ENCODE data around the gene IQCK.

IQCK gene

DNA sequence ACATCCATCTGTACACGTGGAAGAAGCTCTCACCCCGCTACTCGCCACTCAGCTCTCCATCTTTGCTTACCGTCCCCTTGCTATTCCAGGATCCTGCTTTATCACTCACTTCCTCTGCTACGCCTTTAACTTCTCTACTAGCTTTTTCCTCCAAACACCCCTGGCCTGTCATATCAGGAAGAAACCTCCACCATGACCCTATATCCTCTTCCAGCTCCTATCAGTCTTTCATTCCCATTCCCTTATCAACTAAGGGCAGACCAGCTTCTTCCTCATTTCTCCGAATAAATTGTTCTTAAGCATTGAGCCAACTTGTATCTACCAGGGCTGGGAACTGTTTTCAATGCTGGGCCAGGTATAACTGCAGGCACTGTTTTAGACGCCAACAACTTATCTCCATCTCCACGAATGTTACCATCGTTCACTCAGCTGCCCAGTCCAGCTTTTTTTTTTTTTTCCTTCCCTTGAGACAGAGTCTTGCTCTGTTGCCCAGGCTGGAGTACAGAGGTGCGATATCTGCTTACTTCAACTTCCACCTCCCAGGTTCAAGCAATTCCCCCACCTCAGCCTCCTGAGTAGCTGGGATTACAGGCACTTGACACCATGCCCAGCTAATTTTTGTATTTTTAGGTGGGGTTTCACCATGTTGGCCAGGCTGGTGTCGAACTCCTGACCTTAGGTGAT is 4.3 kb downstream of the IQCK start:
- DNase-seq, result no peak

GRCh38 chr16:19722981-19723380 is 4.9 kb downstream of the IQCK start:
- no peak for DNase-seq

GRCh38 chr16:19728636-19728965 is 10.5 kb downstream of the IQCK start:
- no peak for DNase-seq

DNA sequence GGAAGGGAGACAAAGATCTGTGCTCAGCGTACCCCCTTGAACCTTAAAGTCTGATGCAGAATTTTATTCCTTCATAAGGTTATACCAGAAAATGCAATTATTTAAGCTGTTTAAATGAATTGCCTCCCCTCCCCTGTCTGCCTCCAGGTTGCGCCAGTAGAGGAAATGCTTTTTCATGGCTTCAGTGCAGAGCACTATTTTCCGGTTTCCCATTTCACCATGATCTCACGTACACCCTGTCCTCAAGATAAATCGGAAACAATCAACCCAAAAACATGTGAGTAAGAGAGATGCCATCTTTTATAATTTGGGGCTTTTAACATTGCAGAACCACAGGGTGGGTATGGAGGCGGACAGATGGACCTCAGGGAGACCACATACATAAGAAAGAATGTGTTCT is 15.5 kb downstream of the IQCK start:
- DNase-seq, result no peak

- no peak for DNase-seq
Measured at GRCh38 chr16:19735074-19735867, 17.2 kb downstream of the IQCK start.

DNA sequence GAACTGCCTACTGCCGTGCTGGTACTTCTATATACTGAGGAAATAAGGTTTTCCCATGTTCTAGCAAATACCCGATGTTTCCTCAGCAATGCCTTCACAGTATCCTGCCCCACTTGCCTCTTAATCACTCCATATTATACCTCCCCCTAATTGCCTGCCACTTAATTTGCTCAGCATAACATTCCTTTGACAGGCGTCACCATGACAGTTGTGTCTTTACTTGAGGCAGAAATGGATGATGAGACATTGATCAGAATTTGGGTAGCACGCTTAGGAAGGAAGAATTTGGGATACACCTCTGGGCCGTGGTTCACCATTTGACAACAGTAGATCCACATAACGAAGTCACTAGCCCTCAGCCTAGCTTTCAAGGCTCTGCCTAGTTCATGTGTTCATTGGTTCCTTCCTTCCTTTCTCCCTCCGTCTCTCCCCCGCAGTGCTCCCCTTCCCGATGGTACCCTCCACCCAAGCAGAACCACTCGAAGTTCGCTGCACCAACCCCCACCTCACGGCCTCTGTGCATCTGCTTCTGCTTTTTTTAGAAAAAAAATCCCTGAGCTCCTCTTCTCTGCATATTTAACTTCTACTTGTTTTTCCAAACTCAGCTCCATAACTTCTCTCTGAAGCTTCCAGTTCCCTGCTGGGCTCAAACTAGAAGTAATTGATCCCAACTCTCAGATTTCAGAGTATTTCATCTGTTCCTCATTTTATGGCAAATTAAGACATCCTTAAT is 19.4 kb downstream of the IQCK start:
- DNase-seq, result no peak

GRCh38 chr16:19741354-19741753 is 23.3 kb downstream of the IQCK start:
- DNase-seq, result no peak

DNA sequence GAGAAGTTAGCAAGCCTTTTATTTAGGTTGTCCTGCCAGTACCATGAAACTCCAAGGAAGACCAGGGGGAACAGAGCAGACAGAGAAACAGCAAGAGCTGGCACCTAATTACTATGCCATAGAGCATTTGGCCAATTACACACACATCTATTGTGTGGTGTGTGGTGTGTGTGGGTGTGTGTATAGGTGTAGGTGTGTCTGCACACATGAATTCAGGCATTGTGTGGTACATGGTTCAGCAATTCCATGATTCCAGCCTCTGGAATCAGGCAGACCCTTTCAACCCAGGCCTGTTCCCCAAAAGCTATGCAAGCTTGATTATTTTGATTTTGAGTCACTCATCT is 25.7 kb downstream of the IQCK start:
- DNase-seq, result no peak

DNA sequence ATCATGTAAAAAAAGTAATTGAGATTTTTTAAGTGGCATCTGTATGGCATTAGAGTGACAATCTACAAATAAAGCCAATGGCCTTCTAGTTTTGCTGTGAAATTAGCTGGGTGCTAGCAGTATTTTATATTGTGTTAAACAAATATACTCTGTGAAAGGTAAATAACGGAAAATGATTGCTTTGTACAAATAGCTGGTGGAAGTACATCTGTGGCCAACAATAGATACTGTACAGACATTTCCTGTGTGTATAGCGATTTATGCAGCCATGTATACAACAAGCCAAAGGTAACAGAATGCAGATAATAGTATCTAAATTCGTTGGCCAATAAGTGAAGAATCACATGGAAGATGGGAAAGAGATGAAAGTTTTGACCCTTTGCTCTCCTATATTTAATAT is 26.6 kb downstream of the IQCK start:
- DNase-seq, result no peak

DNA sequence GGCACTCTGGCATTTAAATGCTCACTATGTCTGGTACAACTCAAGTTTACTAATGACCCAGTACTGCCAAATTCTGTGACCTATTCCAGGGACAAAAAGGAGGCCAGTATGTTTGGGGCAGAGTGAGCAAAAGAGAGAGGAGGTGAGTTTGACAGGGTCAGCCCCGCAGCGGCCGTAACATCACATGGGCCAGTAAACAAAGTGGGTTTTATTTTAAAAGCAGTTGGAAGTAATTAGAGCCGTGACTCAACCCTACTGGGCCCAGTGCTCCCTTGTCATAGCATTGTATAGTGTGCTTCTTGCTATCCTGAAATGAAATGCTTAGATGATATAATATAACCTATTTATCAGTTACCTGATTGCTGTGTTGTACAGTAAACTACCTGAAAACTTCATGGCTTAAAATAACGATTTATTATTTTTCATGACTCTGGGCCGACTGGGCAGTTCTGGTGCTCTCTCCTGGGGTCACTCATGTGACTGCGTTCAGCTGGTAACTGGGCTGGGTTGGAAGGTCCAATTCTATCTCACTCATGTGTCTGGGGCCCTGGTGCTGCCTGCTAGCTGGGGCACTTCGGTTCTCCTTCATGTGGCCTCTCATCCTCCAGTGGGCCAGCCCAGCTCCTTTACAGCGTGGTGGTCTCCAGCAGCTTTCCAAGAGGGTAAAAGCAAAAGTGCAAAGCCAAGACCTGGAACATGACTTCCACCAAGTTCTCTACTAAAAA is 27.4 kb downstream of the IQCK start:
- no peak for DNase-seq

GRCh38 chr16:19746561-19746960 is 28.5 kb downstream of the IQCK start:
- no peak for DNase-seq

- no peak for DNase-seq
Measured at GRCh38 chr16:19748389-19749168, 30.5 kb downstream of the IQCK start.

DNA sequence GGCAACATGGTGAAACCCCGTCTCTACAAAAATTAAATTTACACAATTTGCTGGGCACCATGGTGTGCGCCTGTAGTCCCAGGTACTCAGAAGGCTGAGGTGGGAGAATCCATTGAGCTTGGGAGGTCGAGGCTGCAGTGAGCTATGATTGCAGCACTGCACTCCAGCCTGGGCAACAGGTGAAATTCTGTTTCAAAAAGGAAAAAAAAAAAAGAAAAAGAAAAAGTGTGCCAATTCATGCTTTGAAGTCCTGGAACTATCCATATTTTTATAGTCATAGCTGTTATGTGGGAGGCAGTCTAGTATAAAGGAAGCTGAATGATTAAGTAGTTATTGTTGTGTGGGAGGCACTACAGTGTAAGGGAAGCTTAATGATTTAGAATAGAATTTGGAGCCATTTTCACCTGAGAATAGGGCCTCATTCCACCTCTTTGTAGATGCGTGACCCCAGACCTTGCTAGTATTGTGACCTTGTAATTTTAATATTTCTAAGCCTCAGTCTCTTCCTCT is 31.6 kb downstream of the IQCK start:
- no peak for DNase-seq

- no peak for DNase-seq
Measured at GRCh38 chr16:19751478-19752385, 33.7 kb downstream of the IQCK start.

DNA sequence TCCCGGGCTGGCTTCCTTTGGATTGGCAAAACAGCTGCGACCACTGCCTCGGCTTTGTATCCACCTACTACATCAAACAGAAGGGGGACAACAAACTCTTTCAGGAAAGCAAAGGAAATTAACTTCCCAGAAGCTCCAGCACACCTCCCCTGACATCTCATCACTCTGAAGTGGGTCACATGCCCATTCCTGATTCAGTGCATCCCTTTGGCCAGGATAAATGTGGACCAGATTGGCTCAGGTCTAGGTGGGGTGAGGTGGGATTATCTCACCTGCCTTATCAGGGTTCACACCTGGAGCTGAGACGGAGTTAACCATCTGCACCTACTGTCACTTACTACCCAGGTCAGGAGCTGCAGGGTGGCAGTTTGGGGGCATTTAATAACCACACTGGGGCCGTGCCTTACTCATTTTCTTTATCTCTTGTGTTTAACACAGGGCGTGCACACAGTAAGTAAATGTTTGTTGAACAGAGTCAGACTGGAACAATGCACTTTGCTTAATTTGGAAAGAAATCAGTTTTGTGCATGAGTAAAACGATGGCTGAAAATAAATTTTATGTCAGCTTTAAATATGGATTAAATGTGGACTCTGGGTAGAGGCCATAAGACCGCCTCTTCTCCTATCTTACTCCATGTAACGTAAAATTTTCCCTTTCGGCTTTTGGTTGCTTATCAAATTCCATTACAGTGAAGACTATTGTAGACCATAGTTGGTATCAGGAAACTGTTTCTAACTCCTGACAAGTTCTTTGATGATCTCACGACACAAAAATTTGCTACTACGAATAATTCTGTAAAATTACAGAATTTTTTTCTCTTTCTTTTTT is 36.0 kb downstream of the IQCK start:
- no peak for DNase-seq

GRCh38 chr16:19754644-19755036 is 36.6 kb downstream of the IQCK start:
- no peak for DNase-seq

DNA sequence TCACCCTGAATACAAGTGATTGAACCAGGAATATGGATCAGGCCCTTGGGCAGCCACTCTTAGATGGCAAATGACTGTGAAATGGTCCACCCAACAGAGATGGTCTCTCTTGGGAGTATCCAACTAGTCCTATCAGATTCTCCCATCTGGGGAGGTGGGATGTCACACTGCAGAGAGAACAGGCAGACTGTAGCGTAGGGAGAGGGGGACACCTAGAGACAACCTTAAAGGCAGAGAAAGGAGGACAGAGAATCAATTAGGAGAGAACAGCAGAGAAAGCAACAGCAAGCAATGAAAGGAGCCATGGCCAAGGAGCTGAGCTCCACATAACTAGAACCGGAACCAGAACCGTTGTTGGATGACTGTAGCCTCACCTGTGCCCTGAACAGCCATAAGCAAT is 37.2 kb downstream of the IQCK start:
- no peak for DNase-seq

GRCh38 chr16:19757026-19757425 is 39.0 kb downstream of the IQCK start:
- DNase-seq, result no peak

DNA sequence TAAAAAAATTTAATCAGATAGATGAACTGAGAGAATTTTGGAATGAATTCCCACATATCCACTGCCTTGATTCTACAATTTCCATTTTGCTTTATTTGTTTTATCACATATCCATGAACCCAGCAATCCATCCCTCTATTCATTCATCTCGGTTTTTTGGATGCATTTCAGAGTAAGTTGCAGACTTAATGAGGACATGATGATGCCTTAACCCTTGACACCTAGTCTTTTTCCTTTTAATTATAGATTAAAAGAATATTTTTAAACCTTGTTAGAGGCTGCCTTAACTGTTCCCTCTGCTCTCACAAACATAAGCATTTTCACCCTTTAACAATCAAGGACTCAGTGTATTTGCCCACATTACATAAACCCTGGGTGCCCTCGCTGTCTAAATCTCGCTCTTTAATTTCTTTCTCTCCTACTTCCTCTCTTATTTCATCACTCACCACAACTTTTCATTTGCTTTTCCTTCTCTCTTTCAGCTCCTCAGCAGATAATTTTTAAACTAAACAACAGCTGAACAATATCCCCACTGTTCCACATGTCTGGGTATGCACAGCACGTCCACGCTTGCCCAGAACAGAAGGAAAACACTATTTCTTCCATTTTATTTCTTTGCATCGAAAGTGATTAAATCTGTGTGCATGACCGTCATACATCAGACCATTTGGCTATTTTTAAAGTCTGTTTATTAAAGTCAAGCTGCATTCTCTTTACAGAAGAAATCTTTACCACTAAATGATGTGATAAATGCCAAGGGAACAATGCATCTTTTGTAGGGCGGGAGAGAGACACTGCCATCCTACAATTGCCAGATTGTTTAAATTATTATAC is 39.9 kb downstream of the IQCK start:
- peak; percentile 47 for DNase-seq
